MCF 10A (cell line): ENCODE measurements around the gene VWA7. TPM values are rescaled to one million over a fixed set of nuclear protein-coding genes. Genes with fewer than 3 reads are reported as not detected.
"Not testable (repeated sequence)": the region's sequence is repeated elsewhere in the genome, so short reads cannot be mapped to it uniquely, and the experiment has no call there.

Experiments
- BruUV-seq: library from RNA; stranded (reverse); fragments of 400-500 nt; replicated peaks from 2 replicates; lab custom pipeline; 2021; lab: Mats Ljungman, UMichigan
- CTCF ChIA-PET: fragments of 300-600 bp; sonication (Branson Sonifier 250); formaldehyde crosslinking; extraction: SDS; loops from one replicate; lab custom pipeline; 2021; ENCODE audit warnings: antibody characterized with exemption, inconsistent platforms; lab: Yijun Ruan, JAX
- POLR2A ChIA-PET: fragments of 300-600, 350-650 bp; sonication (Branson Sonifier 250); formaldehyde crosslinking; extraction: SDS; loops from one replicate; lab custom pipeline; 2020; ENCODE audit warnings: antibody characterized with exemption, inconsistent platforms; lab: Yijun Ruan, JAX
- DNase-seq: peaks from one replicate; pipeline ENCODE4 v3.0.0-alpha.2; 2018; ENCODE audit not compliant: unreplicated experiment
- H3K27ac Mint-ChIP-seq: one replicate; pipeline ENCODE4 v1.8.0; 2022; ENCODE audit warnings: mild to moderate bottlenecking, low read depth, mixed read lengths; ENCODE audit not compliant: unreplicated experiment
- H3K27me3 Mint-ChIP-seq: one replicate; pipeline ENCODE4 v1.8.0; 2022; ENCODE audit warnings: mixed read lengths; ENCODE audit not compliant: insufficient read depth, unreplicated experiment
- H3K36me3 Mint-ChIP-seq: one replicate; pipeline ENCODE4 v1.8.0; 2022; ENCODE audit warnings: mild to moderate bottlenecking, moderate library complexity, mixed read lengths; ENCODE audit not compliant: insufficient read depth, unreplicated experiment
- H3K4me1 Mint-ChIP-seq: one replicate; pipeline ENCODE4 v1.8.0; 2022; ENCODE audit warnings: mixed read lengths; ENCODE audit not compliant: insufficient read depth, unreplicated experiment
- H3K4me3 Mint-ChIP-seq: one replicate; pipeline ENCODE4 v1.8.0; 2022; ENCODE audit warnings: mild to moderate bottlenecking, moderate library complexity, mixed read lengths; ENCODE audit not compliant: unreplicated experiment
- H3K9me3 Mint-ChIP-seq: one replicate; pipeline ENCODE4 v1.8.0; 2022; ENCODE audit warnings: mixed read lengths; ENCODE audit not compliant: unreplicated experiment
- intact Hi-C: fragments of 100-400 bp; cut with micrococcal nuclease; formaldehyde crosslinking; loops from 2 replicates; pipeline ENCODE4 v1.14.1; 2022
- total RNA-seq: library from RNA; stranded (reverse); gene quantifications from 2 replicates; pipeline ENCODE4 v1.2.3, GENCODE V29; 2022
- TF ChIP-seq, protein P1 (sequence below): fragments of 200-600 bp; IDR thresholded peaks from one replicate; pipeline ENCODE4 v1.8.0; 2022; ENCODE audit warnings: antibody characterized with exemption, mild to moderate bottlenecking; ENCODE audit not compliant: unreplicated experiment

Gene VWA7
- total RNA-seq, 1 experiment from 2014 or later: 2.0 TPM

DNA sequence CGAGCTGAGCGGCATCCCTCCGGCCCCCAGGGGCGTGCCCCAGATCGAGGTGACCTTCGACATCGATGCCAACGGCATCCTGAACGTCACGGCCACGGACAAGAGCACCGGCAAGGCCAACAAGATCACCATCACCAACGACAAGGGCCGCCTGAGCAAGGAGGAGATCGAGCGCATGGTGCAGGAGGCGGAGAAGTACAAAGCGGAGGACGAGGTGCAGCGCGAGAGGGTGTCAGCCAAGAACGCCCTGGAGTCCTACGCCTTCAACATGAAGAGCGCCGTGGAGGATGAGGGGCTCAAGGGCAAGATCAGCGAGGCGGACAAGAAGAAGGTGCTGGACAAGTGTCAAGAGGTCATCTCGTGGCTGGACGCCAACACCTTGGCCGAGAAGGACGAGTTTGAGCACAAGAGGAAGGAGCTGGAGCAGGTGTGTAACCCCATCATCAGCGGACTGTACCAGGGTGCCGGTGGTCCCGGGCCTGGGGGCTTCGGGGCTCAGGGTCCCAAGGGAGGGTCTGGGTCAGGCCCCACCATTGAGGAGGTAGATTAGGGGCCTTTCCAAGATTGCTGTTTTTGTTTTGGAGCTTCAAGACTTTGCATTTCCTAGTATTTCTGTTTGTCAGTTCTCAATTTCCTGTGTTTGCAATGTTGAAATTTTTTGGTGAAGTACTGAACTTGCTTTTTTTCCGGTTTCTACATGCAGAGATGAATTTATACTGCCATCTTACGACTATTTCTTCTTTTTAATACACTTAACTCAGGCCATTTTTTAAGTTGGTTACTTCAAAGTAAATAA is 40.2 kb upstream of the VWA7 start:
- peak overlapping the region; percentile 71 for H3K27ac Mint-ChIP-seq
- BruUV-seq, intact Hi-C loops, H3K36me3 Mint-ChIP-seq, H3K9me3 Mint-ChIP-seq, DNase-seq, H3K27me3 Mint-ChIP-seq: not testable (repeated sequence)
- ChIA-PET POLR2A (interaction anchor here (0.6 to 11.3 kb wide), 15 partner anchors 9 to 739 kb away, joined by 3 to 202 read pairs (median 5); partner anchors contain the start of genes DDAH2, DDX39B, HSPA1B and LSM2), CTCF (interaction anchor here (1.0 kb wide), 1 partner anchor 11 kb away, joined by 4 read pairs; the partner anchor contains the start of gene LSM2)
- H3K4me1 Mint-ChIP-seq: peaks cover 20% of the 10 kb centered on the region
- H3K4me3 Mint-ChIP-seq: peak overlapping the region; percentile 89

DNA sequence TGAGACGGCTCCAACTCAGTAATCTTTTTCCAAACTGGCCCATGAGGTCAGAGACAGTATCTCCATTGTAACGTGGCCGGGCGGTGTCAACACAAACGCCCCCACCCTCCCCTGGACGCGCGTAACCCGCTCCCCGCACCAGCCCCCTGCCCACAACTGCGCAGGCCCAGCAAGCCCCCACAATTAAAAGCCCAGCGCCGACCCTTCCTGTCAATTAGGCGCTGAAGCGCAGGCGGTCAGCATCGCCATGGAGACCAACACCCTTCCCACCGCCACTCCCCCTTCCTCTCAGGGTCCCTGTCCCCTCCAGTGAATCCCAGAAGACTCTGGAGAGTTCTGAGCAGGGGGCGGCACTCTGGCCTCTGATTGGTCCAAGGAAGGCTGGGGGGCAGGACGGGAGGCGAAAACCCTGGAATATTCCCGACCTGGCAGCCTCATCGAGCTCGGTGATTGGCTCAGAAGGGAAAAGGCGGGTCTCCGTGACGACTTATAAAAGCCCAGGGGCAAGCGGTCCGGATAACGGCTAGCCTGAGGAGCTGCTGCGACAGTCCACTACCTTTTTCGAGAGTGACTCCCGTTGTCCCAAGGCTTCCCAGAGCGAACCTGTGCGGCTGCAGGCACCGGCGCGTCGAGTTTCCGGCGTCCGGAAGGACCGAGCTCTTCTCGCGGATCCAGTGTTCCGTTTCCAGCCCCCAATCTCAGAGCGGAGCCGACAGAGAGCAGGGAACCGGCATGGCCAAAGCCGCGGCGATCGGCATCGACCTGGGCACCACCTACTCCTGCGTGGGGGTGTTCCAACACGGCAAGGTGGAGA is 38.1 kb upstream of the VWA7 start, which contains the start of the genes HSPA1A and HSPA1L:
Gene HSPA1A (plus strand): TSS at position 519 of the 814 bp plus-strand sequence. CDS start 214 bp downstream, at position 733.
Gene HSPA1L (minus strand): TSS at position 259 of the 814 bp plus-strand sequence. CDS start 3,311 bp downstream, outside the sequence.
- BruUV-seq: no TSS peak
- peak within 1 kb of the TSS; percentile 89 for H3K4me3 Mint-ChIP-seq
- peak; percentile 99 for DNase-seq
- ChIA-PET CTCF (interaction anchor here (0.8 to 1.3 kb wide), 3 partner anchors 9 to 78 kb away, joined by 3 to 8 read pairs (median 3); partner anchors contain the start of gene LSM2), POLR2A (interaction anchor here (0.6 to 6.4 kb wide), 32 partner anchors 9 to 1157 kb away, joined by 3 to 192 read pairs (median 5); partner anchors contain the start of genes ABHD16A, ATP6V1G2, BAG6 and C6orf47)
- TF ChIP-seq, protein P1, sequence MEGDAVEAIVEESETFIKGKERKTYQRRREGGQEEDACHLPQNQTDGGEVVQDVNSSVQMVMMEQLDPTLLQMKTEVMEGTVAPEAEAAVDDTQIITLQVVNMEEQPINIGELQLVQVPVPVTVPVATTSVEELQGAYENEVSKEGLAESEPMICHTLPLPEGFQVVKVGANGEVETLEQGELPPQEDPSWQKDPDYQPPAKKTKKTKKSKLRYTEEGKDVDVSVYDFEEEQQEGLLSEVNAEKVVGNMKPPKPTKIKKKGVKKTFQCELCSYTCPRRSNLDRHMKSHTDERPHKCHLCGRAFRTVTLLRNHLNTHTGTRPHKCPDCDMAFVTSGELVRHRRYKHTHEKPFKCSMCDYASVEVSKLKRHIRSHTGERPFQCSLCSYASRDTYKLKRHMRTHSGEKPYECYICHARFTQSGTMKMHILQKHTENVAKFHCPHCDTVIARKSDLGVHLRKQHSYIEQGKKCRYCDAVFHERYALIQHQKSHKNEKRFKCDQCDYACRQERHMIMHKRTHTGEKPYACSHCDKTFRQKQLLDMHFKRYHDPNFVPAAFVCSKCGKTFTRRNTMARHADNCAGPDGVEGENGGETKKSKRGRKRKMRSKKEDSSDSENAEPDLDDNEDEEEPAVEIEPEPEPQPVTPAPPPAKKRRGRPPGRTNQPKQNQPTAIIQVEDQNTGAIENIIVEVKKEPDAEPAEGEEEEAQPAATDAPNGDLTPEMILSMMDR: no peak
- no peaks in the 10 kb centered on the region for H3K27me3 Mint-ChIP-seq
- peaks cover 8% of the 10 kb centered on the region for H3K36me3 Mint-ChIP-seq
- peaks cover 11% of the 10 kb centered on the region for H3K4me1 Mint-ChIP-seq
- H3K9me3 Mint-ChIP-seq: no peaks in the 10 kb centered on the region
- H3K27ac Mint-ChIP-seq: peak within 1 kb of the TSS; percentile 97
- intact Hi-C loops: loop anchor here (2.0 kb wide), 2 partner anchors 18 to 48 kb away; partner anchors contain the start of gene NEU1

DNA sequence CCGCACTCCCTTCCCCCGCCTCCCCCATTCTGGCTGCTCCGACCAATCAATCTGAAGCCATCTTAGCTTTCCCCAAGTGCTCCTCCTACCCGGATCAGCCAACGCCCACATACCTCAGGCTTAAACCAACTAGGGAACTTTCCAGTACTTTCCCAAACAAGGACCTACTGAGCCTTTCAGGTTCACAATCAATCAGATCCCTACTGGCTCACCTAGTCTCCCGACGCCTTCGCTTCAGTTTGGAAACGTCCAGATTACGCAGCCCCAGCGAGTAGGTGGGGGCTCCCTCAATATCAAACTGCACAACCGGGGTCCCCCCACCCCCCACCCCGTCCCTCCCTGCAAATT is 37.5 kb upstream of the VWA7 start:
- DNase-seq: peak; percentile 99
- peaks cover 5% of the 10 kb centered on the region for H3K4me1 Mint-ChIP-seq
- peak overlapping the region; percentile 97 for H3K27ac Mint-ChIP-seq
- no peaks in the 10 kb centered on the region for H3K9me3 Mint-ChIP-seq
- H3K36me3 Mint-ChIP-seq: peaks cover 8% of the 10 kb centered on the region
- ChIA-PET CTCF (interaction anchor here (0.9 to 1.3 kb wide), 5 partner anchors 8 to 18 kb away, joined by 3 to 8 read pairs (median 6); partner anchors contain the start of gene LSM2), POLR2A (interaction anchor here (0.6 to 6.4 kb wide), 27 partner anchors 8 to 1157 kb away, joined by 3 to 192 read pairs (median 6); partner anchors contain the start of genes ATP6V1G2, BAG6, C6orf47 and CLIC1)
- intact Hi-C loops: loop anchor here (2.0 kb wide), 2 partner anchors 18 to 48 kb away; partner anchors contain the start of gene NEU1
- no peaks in the 10 kb centered on the region for H3K27me3 Mint-ChIP-seq
- no TSS peak for BruUV-seq
- TF ChIP-seq, protein P1: no peak
- peak overlapping the region; percentile 89 for H3K4me3 Mint-ChIP-seq

DNA sequence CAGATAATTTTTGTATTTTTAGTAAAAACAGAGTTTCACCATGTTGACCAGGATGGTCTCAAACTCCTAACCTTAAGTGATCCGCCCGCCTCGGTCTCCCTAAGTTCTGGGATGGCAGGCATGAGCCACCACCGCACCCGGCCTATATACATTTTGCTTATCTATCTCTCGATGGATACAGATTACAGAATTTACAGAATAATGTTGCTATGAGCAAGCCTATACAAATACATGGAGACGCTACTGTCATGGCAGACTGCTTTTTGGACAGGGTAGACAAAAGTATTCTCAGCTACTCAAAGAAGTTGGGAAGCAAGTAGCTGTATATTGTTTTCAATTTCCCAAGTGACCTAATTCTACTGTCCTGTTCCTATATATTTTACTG is 36.3 kb upstream of the VWA7 start:
- BruUV-seq: no TSS peak
- POLR2A ChIA-PET: interaction anchor here (1.1 to 6.4 kb wide), 9 partner anchors 7 to 267 kb away, joined by 3 to 192 read pairs (median 47); partner anchors contain the start of genes ATP6V1G2, CLIC1, HSPA1B and LSM2
- intact Hi-C loops: no loop called here

More for the DNA sequence above, 36.3 kb upstream of the VWA7 start:
- Mint-ChIP-seq H3K4me3 (peak overlapping the region; percentile 89), H3K4me1 (peaks cover 5% of the 10 kb centered on the region), H3K27me3 (no peaks in the 10 kb centered on the region), H3K27ac (peak overlapping the region; percentile 97), H3K36me3 (peaks cover 8% of the 10 kb centered on the region), H3K9me3 (no peaks in the 10 kb centered on the region)
- no peak for DNase-seq
- TF ChIP-seq, protein P1: no peak
- CTCF ChIA-PET: interaction anchor here (1.0 to 1.6 kb wide), 5 partner anchors 17 to 77 kb away, joined by 5 to 8 read pairs (median 6); partner anchors contain the start of gene CLIC1
